ENCODE measurements around the gene ATPAF2.
"Not testable (repeated sequence)": the region's sequence is repeated elsewhere in the genome, so short reads cannot be mapped to it uniquely, and the experiment has no call there.

ATPAF2 gene

DNA sequence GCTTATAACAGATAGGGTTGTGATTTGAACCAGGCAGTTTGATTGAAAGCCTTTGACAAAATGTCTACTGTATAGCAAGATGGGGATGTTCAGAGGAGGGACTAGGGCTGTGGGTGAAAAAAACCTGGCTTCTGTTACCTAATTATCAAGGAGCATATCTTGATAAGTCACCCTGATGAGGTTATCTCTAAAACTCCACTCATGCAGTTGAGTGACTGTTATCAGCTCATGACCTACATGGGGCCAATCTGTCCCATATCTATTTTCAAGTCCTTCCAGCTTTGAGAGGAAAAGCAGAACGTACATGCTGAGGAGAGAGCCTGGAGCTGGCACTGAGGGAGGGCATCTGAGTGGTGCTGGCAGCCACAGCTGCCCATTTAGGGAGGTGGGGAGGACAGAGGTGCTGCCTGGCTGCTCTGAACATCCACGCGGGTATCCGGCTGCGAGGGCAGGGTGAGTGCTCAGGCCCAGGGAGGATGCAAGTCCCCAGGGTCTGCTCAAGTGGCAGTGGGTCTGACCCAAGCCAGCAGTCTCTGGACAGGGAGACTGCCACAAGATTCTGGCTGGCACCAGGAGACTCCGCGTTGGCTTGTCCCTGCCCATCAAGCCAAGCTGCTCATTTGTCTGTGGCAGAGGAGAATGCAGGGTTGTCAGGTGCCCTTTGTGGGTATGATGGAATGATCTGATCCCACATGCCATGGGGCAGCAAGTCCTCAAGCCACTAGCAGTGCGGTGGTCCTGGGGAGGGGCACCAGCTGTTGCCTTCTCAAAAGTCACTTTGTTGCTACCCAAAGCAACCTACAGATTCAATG, 29.2 kb downstream of the ATPAF2 start:
- no peak for DNase-seq

DNA sequence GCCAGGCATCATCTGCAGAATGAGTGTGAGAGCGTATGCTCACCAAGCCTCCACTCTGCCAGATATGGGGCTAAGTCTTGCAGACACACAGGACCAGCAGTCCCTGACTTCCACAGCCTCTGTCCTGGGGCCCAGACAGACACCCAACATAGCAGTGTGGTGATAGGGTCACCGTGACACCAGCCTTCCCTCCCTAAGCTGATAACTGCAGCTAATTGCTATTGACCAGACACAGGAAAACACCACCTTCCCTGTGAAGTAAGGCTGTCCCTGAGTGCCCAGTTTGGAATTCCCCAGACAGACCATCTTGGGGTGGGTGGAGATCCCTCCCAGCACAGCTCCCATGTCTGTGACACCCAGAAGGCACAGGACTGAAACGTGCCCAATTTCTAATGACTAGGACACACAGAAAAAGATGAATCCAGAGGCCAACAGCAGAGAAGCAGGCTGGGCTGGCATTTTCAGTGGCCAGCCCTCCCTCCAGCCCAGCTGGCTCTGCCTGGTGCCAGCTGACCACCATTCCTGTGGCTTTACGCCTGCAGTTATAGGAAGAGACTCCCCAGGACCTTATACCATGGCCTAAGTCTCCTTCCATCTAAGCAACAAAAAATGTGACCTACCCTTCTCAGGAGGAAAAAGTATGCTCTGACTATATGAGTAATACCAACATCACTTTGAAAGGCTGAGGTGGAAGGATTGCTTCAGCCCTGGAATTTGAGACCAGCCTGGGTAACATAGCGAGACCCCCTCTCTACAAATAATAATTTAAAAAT, 30.3 kb downstream of the ATPAF2 start:
- no peak for DNase-seq

GRCh38 chr17:18006495-18007239, 32.3 kb downstream of the ATPAF2 start:
- DNase-seq, result no peak

DNA sequence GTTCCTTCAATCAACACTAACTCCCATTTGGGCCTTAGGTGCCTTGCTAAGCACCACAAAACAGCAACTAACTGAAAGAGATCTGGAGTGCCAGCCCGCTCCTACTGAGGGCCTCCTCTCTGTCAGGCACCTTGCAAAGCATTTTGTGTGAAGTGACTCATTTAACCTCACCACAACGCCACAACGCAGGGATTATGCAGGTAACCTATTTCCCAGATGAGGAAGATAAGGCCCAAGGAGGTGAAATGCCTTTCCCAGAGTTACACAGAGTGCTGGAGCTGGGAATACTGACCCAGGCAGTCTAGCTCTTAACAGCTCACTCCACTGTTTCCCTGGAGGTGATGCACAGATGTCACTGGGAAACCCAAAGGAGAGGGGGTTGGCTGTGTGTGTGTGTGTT, 33.5 kb downstream of the ATPAF2 start:
- no peak for DNase-seq

DNA sequence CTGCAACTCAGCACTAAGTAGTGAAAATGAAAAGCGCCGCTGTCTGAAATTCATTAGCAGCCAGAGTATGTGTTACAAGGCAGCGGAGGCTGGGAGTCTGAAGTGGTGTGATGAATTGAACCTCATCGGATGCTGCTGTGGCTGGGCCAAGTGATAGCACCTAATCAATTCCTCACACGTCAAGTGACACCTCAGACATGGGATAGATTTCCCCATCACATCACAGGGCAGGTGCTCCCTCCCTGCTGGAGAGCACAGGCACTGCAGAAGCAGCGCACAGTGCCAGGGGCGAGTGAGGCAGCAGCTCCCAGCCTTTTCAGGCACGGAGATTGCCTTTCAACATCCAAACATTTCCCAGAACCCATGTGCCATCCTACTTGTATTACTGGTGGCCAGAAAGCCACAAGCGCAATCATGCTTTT, 34.1 kb downstream of the ATPAF2 start:
- DNase-seq, result peak; percentile 33

- DNase-seq, result peak; percentile 79
Measured at GRCh38 chr17:18004345-18004744, 34.6 kb downstream of the ATPAF2 start.

- no peak for DNase-seq
Measured at GRCh38 chr17:18002171-18002570, 36.8 kb downstream of the ATPAF2 start.

DNA sequence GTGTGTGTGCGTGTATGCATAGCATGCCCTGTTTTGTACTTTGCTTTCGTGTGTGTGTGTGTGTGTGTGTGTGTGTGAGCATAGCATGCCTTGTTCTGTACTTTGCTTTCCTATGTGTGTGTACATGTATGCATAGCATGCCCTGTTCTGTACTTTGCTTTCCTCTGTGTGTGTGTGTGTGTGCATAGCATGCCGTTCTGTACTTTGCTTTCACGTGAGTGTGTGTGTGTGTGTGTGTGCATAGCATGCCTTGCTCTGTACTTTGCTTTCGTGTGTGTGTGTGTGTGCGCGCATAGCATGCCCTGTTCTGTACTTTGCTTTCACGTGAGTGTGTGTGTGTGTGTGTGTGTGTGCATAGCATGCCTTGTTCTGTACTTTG, 38.9 kb downstream of the ATPAF2 start:
- DNase-seq, result no peak

- DNase-seq, result peak; percentile 30
Measured at GRCh38 chr17:17999364-18000029, 39.5 kb downstream of the ATPAF2 start.

DNA sequence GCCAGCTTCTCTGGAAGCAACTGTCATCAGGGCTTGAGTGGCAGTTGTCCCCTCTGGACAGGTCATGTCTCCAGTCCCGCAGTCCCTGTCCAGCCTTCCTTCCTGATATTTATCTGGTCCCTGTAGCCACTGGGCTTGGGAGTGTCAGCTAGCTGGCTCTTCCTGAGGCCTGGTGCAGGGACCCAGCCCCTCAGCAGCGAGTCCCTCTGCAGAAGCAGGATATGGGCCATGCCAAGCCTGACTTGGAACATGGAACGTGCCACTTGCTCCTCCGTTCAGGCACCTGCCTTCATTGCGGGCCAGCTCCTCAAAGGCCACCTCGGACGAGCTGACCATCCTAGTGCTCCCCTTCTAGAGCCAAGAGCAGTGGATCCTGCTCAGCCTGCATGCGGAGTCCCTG, 40.0 kb downstream of the ATPAF2 start:
- no peak for DNase-seq

DNA sequence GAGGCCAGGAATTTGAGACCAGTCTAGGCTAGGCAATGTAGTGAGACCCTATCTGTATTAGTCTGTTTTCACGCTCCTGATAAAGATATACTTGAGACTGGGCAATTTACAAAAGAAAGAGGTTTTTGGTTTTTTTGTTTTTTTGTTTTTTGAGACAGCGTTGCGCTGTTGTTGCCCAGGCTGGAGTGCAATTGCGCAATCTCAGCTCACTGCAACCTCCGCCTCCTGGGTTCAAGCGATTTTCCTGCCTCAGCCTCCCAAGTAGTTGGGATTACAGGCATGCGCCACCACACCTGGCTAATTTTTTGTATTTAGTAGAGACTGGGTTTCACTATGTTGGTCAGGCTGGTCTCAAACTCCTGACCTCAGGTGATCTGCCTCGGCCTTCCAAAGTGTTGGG, 43.1 kb downstream of the ATPAF2 start:
- DNase-seq, result not testable (repeated sequence)

GRCh38 chr17:17994271-17995069, 44.5 kb downstream of the ATPAF2 start:
- DNase-seq, result peak; percentile 54

- no peak for DNase-seq
Measured at GRCh38 chr17:17993852-17994251, 45.1 kb downstream of the ATPAF2 start.

DNA sequence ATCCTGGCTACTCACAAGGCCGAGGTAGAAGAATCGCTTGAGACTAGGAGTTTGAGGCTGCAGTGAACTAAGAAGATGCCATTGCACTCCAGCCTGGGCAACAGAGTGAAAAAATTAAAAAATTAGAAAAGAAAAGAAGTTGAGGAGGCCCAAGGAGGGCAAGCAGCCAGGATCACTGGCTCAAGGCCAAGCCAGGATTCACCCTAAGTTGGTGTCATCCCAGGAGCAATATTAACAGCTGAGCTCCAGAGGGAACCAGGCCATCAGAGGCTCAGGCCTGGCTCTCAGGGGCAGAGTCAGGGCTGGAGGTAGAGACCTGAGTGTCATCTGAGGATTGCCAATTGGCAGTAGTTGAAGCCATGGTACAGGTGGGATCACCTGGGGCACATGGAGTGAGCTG, 45.6 kb downstream of the ATPAF2 start:
- no peak for DNase-seq

DNA sequence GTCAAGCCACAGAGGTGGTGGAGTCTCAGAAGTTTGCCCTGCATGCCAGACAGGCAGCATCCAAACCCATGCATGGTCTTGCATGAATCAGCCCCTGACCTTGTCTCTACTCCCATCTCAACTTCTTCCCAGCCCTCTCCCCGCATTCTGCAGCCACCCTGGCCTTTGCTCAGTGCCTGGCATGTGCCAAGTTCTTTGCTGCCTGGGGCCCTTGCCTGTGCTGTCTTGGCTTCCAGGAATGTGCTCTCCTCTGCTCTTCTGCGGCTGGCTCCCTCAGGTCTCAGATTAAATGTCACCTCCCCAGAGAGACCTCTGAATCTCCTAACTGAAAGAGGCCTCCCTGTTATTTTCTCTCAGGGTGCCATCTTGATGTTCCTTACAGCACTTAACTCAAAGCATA, 48.7 kb downstream of the ATPAF2 start:
- peak; percentile 27 for DNase-seq

GRCh38 chr17:17989618-17990017, 49.4 kb downstream of the ATPAF2 start:
- DNase-seq, result no peak

- no peak for DNase-seq
Measured at GRCh38 chr17:17989081-17989480, 49.9 kb downstream of the ATPAF2 start.

- DNase-seq, result no peak
Measured at GRCh38 chr17:17988427-17988945, 50.5 kb downstream of the ATPAF2 start.

DNA sequence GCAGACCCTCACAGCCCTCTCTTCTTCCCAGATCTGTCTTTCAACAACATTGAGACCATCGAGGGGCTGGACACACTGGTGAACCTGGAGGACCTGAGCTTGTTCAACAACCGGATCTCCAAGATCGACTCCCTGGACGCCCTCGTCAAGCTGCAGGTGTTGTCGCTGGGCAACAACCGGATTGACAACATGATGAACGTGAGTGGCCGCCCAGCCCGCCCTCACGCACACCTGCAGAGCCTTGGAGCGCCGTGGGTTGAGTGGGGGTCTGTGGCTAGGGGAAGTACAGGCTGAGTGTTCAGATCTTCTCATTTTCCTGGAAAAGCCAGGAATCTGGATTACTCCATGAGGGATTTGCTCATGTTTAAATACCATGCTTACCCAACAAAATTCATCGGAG, 51.1 kb downstream of the ATPAF2 start:
- DNase-seq, result no peak

- no peak for DNase-seq
Measured at GRCh38 chr17:17987187-17987896, 51.6 kb downstream of the ATPAF2 start.

- DNase-seq, result no peak
Measured at GRCh38 chr17:17985555-17985954, 53.4 kb downstream of the ATPAF2 start.

Measured in NCI-H2171 treated with DMSO at 0.1 percent for 48 hours (cell line).